WTC11 (cell line): ENCODE results near the gene MCRIP2. TPM values are rescaled to one million over a fixed set of nuclear protein-coding genes. Genes with fewer than 3 reads are reported as not detected.

Experiments used
- ATAC-seq: fragments of 200-7000 bp; cut with Tn5 transposase; 2 replicates; pipeline ENCODE4 v1.10.0; 2021; ENCODE audit warnings: mild to moderate bottlenecking, moderate library complexity
- CTCF ChIA-PET: fragments of 300-600 bp; sonication (Branson Sonifier 250); formaldehyde crosslinking; loops from one replicate; lab custom pipeline; 2021; ENCODE audit warnings: antibody characterized with exemption; lab: Charles Lee
- POLR2A ChIA-PET: fragments of 350-600 bp; sonication (Branson Sonifier 250); formaldehyde crosslinking; loops from one replicate; lab custom pipeline; 2021; ENCODE audit warnings: antibody characterized with exemption; lab: Charles Lee
- DNase-seq: peaks from one replicate; pipeline ENCODE4 v3.0.0; 2021; ENCODE audit warnings: low spot score
- H3K27ac Mint-ChIP-seq: 2 replicates; pipeline ENCODE4 v1.8.0; 2021; ENCODE audit warnings: mixed read lengths
- H3K27me3 Mint-ChIP-seq: 2 replicates; pipeline ENCODE4 v1.8.0; 2021; ENCODE audit warnings: low read depth, mild to moderate bottlenecking, moderate library complexity, mixed read lengths
- H3K36me3 Mint-ChIP-seq: 2 replicates; pipeline ENCODE4 v1.8.0; 2021; ENCODE audit warnings: mixed read lengths
- H3K4me1 Mint-ChIP-seq: 2 replicates; pipeline ENCODE4 v1.8.0; 2022; ENCODE audit warnings: mixed read lengths
- H3K4me3 Mint-ChIP-seq: 2 replicates; pipeline ENCODE4 v1.8.0; 2021; ENCODE audit warnings: mild to moderate bottlenecking, moderate library complexity, mixed read lengths
- H3K9me3 Mint-ChIP-seq: 2 replicates; pipeline ENCODE4 v1.8.0; 2021; ENCODE audit warnings: mixed read lengths
- CREM ChIP-seq: sonication (generic); formaldehyde crosslinking; IDR thresholded peaks from 2 replicates; pipeline ENCODE4 v1.8.1; 2022; ENCODE audit warnings: mild to moderate bottlenecking, missing genetic modification reagents, moderate library complexity
- ETV6 ChIP-seq: sonication (generic); formaldehyde crosslinking; IDR thresholded peaks from 2 replicates; pipeline ENCODE4 v1.8.1; 2022; ENCODE audit warnings: mild to moderate bottlenecking, missing genetic modification reagents
- FOXJ3 ChIP-seq: sonication (generic); formaldehyde crosslinking; IDR thresholded peaks from 2 replicates; pipeline ENCODE4 v1.9.0; 2021; ENCODE audit warnings: missing genetic modification reagents, mild to moderate bottlenecking, borderline replicate concordance
- GABPB1 ChIP-seq: sonication (generic); formaldehyde crosslinking; IDR thresholded peaks from 2 replicates; pipeline ENCODE4 v1.8.1; 2023; ENCODE audit warnings: mild to moderate bottlenecking, missing genetic modification reagents
- HMGA2 ChIP-seq: fragments of 250-450 bp; sonication (Bioruptor Pico); IDR thresholded peaks from 2 replicates; pipeline ENCODE4 v1.4.0; 2021; ENCODE audit warnings: mild to moderate bottlenecking, moderate library complexity
- IRF2 ChIP-seq: sonication (generic); formaldehyde crosslinking; IDR thresholded peaks from 2 replicates; pipeline ENCODE4 v1.8.0; 2022; ENCODE audit warnings: low read depth, missing genetic modification reagents, borderline replicate concordance
- MXD4 ChIP-seq: fragments of 250-450 bp; sonication (Bioruptor Pico); IDR thresholded peaks from 2 replicates; pipeline ENCODE4 v1.8.0; 2021; ENCODE audit warnings: mild to moderate bottlenecking, moderate library complexity, borderline replicate concordance
- NR1H2 ChIP-seq: sonication (generic); formaldehyde crosslinking; IDR thresholded peaks from 2 replicates; pipeline ENCODE4 v1.9.0; 2021; ENCODE audit warnings: mild to moderate bottlenecking, moderate library complexity, missing genetic modification reagents
- RELA ChIP-seq: sonication (generic); formaldehyde crosslinking; IDR thresholded peaks from 2 replicates; pipeline ENCODE4 v1.8.1; 2022; ENCODE audit warnings: missing genetic modification reagents, mild to moderate bottlenecking, borderline replicate concordance
- TEAD4 ChIP-seq: sonication (generic); formaldehyde crosslinking; IDR thresholded peaks from 2 replicates; pipeline ENCODE4 v1.8.0; 2022; ENCODE audit warnings: mild to moderate bottlenecking, missing genetic modification reagents
- TP53 ChIP-seq: sonication (generic); formaldehyde crosslinking; IDR thresholded peaks from 2 replicates; pipeline ENCODE4 v1.8.1; 2023; ENCODE audit warnings: mild to moderate bottlenecking, missing genetic modification reagents
- ZBTB21 ChIP-seq: sonication (generic); formaldehyde crosslinking; IDR thresholded peaks from 2 replicates; pipeline ENCODE4 v1.8.1; 2023; ENCODE audit warnings: mild to moderate bottlenecking, missing genetic modification reagents, borderline replicate concordance
- ZNF121 ChIP-seq: sonication (generic); formaldehyde crosslinking; IDR thresholded peaks from 2 replicates; pipeline ENCODE4 v1.8.0; 2023; ENCODE audit warnings: missing genetic modification reagents
- ZNF219 ChIP-seq: sonication (generic); formaldehyde crosslinking; IDR thresholded peaks from 2 replicates; pipeline ENCODE4 v1.8.0; 2023; ENCODE audit warnings: missing genetic modification reagents, mild to moderate bottlenecking, borderline replicate concordance
- ZNF263 ChIP-seq: sonication (generic); formaldehyde crosslinking; IDR thresholded peaks from 2 replicates; pipeline ENCODE4 v1.8.1; 2022; ENCODE audit warnings: low read depth, mild to moderate bottlenecking, moderate library complexity, missing genetic modification reagents
- ZNF317 ChIP-seq: sonication (generic); formaldehyde crosslinking; IDR thresholded peaks from 2 replicates; pipeline ENCODE4 v1.8.1; 2023; ENCODE audit warnings: low read depth, mild to moderate bottlenecking, moderate library complexity, missing genetic modification reagents, borderline replicate concordance
- ZNF396 ChIP-seq: fragments of 250-450 bp; sonication (Bioruptor Pico); IDR thresholded peaks from 2 replicates; pipeline ENCODE4 v1.8.0; 2021; ENCODE audit warnings: mild to moderate bottlenecking, moderate library complexity, borderline replicate concordance
- ZNF416 ChIP-seq: fragments of 250-450 bp; sonication (Bioruptor Pico); IDR thresholded peaks from 2 replicates; pipeline ENCODE4 v1.9.0; 2021; ENCODE audit warnings: mild to moderate bottlenecking, inconsistent platforms
- total RNA-seq: library from RNA; stranded (reverse); gene quantifications from 3 replicates; pipeline ENCODE4 v1.2.3, GENCODE V29; 2021
- TF ChIP-seq, protein P1 (sequence below): sonication (generic); formaldehyde crosslinking; IDR thresholded peaks from 2 replicates; pipeline ENCODE4 v1.8.0; 2022; ENCODE audit warnings: mild to moderate bottlenecking, missing genetic modification reagents
- TF ChIP-seq, protein P2 (sequence below): fragments of 250-450 bp; sonication (Bioruptor Pico); conservative IDR thresholded peaks from 2 replicates; pipeline ENCODE4 v1.9.0; 2021; ENCODE audit warnings: mild to moderate bottlenecking
- TF ChIP-seq, protein P3 (sequence below): fragments of 250-450 bp; sonication (Bioruptor Pico); IDR thresholded peaks from 2 replicates; pipeline ENCODE4 v1.9.0; 2021; ENCODE audit warnings: mild to moderate bottlenecking, borderline replicate concordance
- TF ChIP-seq, protein P4 (sequence below): sonication (generic); formaldehyde crosslinking; IDR thresholded peaks from 2 replicates; pipeline ENCODE4 v1.8.1; 2023; ENCODE audit warnings: mild to moderate bottlenecking, missing genetic modification reagents, borderline replicate concordance
- TF ChIP-seq, protein P5 (sequence below): sonication (generic); formaldehyde crosslinking; IDR thresholded peaks from 2 replicates; pipeline ENCODE4 v1.8.1; 2023; ENCODE audit warnings: mild to moderate bottlenecking, missing genetic modification reagents

Gene MCRIP2
- total RNA-seq, 1 experiment from 2014 or later: 63.3 TPM

DNA sequence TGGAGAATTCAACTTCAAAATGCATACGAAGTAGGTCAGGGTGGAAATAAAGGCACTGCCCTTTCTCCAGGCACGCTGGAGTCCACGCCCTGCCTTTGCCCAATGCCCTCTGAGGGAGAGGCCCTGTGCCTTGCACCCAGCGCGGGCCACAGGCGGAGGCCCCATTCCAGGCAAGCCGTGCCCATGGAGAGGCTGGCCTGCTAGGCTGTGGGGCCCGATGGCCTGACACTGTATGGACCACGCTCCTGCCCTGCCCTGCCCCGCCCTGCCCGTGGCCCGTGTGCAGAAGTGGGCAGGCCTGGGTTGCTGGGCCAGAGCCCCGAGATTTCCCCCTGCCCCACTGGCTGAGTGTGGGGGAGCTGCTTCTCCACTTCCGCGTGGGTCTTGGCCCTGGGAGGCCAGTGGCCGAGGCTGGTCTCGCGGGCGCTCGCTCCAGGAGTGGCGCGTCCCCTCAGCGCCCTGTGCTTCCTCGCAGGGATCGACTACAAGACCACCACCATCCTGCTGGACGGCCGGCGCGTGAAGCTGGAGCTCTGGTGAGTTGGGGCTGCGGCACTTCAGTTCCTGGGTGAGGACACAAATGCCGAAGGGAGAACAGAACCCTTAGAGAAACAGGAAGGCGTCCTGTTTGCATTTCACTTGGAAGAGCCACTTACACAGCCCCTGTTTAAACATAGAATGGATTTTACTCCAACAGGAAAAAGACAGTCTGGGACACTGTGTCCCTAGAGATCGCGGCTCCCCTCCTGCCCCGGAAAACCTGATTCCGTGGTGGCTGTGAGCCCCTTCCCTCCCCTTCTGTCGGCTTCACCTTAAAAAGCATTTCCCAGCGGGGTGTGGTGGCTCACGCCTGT, 24.7 kb upstream of the MCRIP2 start (continued):
- TF ChIP-seq ETV6 (CRISPR knock-in tag) (no peak), MXD4 (CRISPR knock-in tag) (no peak), ZNF121 (CRISPR knock-in tag) (no peak), ZNF219 (CRISPR knock-in tag) (no peak)
- TF ChIP-seq, protein P1, sequence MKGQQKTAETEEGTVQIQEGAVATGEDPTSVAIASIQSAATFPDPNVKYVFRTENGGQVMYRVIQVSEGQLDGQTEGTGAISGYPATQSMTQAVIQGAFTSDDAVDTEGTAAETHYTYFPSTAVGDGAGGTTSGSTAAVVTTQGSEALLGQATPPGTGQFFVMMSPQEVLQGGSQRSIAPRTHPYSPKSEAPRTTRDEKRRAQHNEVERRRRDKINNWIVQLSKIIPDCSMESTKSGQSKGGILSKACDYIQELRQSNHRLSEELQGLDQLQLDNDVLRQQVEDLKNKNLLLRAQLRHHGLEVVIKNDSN (CRISPR knock-in tag): no peak

DNA sequence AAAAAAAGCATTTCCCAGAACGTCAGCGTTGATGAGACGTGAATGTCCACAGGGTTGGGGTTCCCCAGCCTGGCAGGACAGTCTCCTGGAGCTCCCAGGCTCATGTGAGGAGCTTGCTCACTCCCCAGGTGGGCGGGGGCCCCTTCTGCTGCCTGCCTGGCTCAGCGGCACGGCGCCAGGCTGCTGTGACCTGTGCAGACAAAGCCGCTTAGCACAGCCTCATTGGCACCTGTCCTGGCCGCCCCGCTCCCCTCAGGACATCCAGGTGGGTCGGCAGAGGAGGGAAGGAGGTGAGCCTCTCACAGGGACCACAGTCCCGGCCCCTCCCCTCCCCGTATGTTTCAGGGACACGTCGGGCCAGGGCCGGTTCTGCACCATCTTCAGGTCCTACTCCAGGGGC, 23.8 kb upstream of the MCRIP2 start:
- POLR2A ChIA-PET: no interaction called here
- ATAC-seq (no peak), DNase-seq (no peak)
- Mint-ChIP-seq H3K27me3 (no peaks in the 10 kb centered on the region), H3K9me3 (no peaks in the 10 kb centered on the region), H3K4me3 (no peak overlapping the region), H3K27ac (no peak overlapping the region), H3K4me1 (peaks cover 14% of the 10 kb centered on the region), H3K36me3 (peaks cover 13% of the 10 kb centered on the region)
- CTCF ChIA-PET: no interaction called here
- no peak for TF ChIP-seq TP53 (CRISPR knock-in tag)
- TF ChIP-seq ZNF263: no peak
- TF ChIP-seq RELA (CRISPR knock-in tag): no peak
- no peak for TF ChIP-seq HMGA2 (CRISPR knock-in tag)
- TF ChIP-seq, protein P2, sequence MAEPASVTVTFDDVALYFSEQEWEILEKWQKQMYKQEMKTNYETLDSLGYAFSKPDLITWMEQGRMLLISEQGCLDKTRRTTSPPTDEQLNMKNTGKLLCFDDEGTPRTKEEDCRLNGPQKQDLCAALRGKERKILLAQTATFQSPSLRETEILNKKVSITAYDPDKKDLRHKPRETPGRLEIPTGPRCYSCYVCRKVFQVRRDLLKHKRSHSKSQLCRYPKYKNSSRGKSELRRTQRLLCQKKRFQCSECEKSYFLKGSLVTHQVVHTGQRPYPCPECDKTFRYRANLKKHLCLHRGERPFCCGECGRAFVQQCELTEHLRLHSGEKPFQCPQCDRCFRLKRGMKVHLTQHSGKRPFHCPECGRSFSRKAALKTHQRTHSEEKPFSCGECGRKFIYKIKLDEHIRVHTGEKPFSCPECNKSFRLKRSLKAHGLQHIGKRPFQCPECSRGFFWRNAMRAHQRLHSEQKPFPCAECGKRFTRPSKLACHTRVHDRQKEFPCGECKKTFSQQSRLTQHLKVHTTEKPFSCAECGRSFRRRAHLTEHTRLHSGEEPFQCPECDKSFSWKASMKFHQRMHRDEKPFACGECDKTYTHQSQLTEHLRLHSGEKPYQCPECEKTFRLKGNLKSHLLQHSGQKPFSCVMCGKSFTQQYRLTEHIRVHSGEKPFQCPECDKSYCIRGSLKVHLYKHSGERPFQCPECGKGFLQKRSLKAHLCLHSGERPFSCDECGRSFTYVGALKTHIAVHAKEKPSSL (CRISPR knock-in tag): no peak
- TF ChIP-seq, protein P3, sequence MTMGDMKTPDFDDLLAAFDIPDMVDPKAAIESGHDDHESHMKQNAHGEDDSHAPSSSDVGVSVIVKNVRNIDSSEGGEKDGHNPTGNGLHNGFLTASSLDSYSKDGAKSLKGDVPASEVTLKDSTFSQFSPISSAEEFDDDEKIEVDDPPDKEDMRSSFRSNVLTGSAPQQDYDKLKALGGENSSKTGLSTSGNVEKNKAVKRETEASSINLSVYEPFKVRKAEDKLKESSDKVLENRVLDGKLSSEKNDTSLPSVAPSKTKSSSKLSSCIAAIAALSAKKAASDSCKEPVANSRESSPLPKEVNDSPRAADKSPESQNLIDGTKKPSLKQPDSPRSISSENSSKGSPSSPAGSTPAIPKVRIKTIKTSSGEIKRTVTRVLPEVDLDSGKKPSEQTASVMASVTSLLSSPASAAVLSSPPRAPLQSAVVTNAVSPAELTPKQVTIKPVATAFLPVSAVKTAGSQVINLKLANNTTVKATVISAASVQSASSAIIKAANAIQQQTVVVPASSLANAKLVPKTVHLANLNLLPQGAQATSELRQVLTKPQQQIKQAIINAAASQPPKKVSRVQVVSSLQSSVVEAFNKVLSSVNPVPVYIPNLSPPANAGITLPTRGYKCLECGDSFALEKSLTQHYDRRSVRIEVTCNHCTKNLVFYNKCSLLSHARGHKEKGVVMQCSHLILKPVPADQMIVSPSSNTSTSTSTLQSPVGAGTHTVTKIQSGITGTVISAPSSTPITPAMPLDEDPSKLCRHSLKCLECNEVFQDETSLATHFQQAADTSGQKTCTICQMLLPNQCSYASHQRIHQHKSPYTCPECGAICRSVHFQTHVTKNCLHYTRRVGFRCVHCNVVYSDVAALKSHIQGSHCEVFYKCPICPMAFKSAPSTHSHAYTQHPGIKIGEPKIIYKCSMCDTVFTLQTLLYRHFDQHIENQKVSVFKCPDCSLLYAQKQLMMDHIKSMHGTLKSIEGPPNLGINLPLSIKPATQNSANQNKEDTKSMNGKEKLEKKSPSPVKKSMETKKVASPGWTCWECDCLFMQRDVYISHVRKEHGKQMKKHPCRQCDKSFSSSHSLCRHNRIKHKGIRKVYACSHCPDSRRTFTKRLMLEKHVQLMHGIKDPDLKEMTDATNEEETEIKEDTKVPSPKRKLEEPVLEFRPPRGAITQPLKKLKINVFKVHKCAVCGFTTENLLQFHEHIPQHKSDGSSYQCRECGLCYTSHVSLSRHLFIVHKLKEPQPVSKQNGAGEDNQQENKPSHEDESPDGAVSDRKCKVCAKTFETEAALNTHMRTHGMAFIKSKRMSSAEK: no peak
- TF ChIP-seq ZNF396 (CRISPR knock-in tag): no peak
- no peak for TF ChIP-seq ZNF317
- no peak for TF ChIP-seq IRF2 (CRISPR knock-in tag)
- TF ChIP-seq FOXJ3 (CRISPR knock-in tag): no peak
- TF ChIP-seq ZBTB21 (CRISPR knock-in tag): no peak
- no peak for TF ChIP-seq MXD4 (CRISPR knock-in tag)
- TF ChIP-seq NR1H2 (CRISPR knock-in tag): no peak
- TF ChIP-seq CREM (CRISPR knock-in tag): no peak
- no peak for TF ChIP-seq TEAD4 (CRISPR knock-in tag)
- TF ChIP-seq GABPB1: no peak
- TF ChIP-seq, protein P4, sequence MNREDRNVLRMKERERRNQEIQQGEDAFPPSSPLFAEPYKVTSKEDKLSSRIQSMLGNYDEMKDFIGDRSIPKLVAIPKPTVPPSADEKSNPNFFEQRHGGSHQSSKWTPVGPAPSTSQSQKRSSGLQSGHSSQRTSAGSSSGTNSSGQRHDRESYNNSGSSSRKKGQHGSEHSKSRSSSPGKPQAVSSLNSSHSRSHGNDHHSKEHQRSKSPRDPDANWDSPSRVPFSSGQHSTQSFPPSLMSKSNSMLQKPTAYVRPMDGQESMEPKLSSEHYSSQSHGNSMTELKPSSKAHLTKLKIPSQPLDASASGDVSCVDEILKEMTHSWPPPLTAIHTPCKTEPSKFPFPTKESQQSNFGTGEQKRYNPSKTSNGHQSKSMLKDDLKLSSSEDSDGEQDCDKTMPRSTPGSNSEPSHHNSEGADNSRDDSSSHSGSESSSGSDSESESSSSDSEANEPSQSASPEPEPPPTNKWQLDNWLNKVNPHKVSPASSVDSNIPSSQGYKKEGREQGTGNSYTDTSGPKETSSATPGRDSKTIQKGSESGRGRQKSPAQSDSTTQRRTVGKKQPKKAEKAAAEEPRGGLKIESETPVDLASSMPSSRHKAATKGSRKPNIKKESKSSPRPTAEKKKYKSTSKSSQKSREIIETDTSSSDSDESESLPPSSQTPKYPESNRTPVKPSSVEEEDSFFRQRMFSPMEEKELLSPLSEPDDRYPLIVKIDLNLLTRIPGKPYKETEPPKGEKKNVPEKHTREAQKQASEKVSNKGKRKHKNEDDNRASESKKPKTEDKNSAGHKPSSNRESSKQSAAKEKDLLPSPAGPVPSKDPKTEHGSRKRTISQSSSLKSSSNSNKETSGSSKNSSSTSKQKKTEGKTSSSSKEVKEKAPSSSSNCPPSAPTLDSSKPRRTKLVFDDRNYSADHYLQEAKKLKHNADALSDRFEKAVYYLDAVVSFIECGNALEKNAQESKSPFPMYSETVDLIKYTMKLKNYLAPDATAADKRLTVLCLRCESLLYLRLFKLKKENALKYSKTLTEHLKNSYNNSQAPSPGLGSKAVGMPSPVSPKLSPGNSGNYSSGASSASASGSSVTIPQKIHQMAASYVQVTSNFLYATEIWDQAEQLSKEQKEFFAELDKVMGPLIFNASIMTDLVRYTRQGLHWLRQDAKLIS (CRISPR knock-in tag): no peak
- TF ChIP-seq ZNF416 (CRISPR knock-in tag): no peak
- TF ChIP-seq, protein P5, sequence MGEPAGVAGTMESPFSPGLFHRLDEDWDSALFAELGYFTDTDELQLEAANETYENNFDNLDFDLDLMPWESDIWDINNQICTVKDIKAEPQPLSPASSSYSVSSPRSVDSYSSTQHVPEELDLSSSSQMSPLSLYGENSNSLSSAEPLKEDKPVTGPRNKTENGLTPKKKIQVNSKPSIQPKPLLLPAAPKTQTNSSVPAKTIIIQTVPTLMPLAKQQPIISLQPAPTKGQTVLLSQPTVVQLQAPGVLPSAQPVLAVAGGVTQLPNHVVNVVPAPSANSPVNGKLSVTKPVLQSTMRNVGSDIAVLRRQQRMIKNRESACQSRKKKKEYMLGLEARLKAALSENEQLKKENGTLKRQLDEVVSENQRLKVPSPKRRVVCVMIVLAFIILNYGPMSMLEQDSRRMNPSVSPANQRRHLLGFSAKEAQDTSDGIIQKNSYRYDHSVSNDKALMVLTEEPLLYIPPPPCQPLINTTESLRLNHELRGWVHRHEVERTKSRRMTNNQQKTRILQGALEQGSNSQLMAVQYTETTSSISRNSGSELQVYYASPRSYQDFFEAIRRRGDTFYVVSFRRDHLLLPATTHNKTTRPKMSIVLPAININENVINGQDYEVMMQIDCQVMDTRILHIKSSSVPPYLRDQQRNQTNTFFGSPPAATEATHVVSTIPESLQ (CRISPR knock-in tag): no peak
